NOMO-1 treated with dmso at 0.1 percent for 144 hours (cell line): ENCODE data around the gene HEPACAM.

ENCODE experiments used
- DNase-seq: peaks from one replicate; lab custom pipeline; 2025; ENCODE audit not compliant: unreplicated experiment; lab: John Stamatoyannopoulos, UW

HEPACAM gene

GRCh38 chr11:124899383-124900145, 36.3 kb downstream of the HEPACAM start:
- DNase-seq: no peak

GRCh38 chr11:124898711-124899110, 37.1 kb downstream of the HEPACAM start:
- no peak for DNase-seq

DNA sequence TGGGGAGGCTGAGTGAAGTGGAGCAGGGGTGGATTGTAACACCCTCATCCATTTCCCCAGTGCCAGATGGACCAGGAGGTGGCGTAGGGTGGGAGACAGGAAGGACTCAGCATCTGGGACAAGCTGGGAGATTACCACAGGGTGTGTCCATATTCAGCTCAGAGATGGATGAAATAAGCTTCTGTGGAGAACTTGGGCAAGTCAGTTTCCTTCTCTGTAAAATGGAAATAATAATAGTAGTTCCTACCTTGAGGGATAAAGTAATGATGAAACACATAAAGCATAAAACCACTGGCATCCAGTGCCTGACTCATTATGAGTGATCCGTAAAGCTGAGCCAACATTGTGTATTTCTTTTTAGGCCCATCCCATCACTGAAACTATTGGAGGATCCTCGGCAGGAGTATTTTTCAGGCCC, 37.6 kb downstream of the HEPACAM start:
- no peak for DNase-seq

- DNase-seq: no peak
Observed at GRCh38 chr11:124897674-124898262, 38.1 kb downstream of the HEPACAM start, which contains the start of gene ROBO4. Gene ROBO4, minus strand, starts transcription at chr11:124897865. Its CDS starts 70 bp downstream, at chr11:124897795.

DNA sequence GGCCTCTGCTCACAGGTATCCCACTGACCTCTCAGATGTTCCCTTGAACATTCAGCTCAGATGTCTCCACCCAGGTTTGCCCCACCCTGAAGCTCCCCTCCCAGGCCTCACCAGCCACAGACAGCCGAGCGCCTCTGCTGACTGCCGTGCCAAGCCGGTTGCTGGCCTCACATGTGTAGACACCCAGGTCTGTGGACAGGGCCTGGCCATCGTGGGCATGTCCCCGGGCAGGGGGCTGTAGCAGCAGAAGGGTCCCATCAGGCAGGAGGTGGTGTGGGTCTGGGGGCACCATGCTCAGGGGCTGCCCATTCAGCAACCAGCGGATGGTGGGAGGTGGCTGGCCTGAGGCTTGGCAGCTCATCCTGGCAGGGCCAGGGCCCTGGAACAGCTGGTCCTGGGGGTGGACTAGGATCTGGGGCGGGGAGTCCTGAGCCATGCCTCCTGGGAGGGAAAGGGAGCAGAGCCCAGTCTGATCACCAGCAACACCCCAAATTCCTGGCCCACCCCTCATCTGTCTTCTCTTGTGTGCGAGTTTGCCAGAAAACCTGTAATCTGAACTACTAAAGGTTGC, 38.9 kb downstream of the HEPACAM start:
- no peak for DNase-seq

GRCh38 chr11:124896071-124896750, 39.6 kb downstream of the HEPACAM start:
- DNase-seq: no peak

DNA sequence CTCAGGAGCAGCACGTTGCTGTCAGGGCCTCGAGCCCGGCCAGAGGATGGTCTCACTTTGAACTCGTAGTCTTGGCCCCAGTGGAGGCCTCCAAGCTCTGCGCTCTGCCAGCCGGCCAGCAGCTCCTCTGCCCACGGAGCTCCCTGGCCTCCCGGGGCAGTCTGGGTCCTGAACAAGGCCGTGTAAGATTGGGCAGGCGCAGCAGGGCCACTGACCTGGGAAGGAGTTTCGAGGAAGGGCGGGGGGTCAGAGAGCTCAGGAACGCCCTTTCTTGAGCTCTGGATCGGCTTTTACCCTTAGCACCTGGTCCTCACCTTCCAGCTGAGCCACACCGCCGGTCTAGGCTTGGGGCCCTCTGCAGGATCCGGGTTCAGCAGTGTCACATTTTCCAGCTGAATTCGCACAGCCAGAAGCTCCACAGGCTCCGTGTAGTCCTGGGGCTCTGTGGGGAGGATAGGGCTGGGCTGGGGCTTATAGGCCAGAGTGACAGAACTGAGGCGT, 40.3 kb downstream of the HEPACAM start:
- DNase-seq: no peak

- no peak for DNase-seq
Observed at GRCh38 chr11:124894606-124895430, 41.0 kb downstream of the HEPACAM start.

DNA sequence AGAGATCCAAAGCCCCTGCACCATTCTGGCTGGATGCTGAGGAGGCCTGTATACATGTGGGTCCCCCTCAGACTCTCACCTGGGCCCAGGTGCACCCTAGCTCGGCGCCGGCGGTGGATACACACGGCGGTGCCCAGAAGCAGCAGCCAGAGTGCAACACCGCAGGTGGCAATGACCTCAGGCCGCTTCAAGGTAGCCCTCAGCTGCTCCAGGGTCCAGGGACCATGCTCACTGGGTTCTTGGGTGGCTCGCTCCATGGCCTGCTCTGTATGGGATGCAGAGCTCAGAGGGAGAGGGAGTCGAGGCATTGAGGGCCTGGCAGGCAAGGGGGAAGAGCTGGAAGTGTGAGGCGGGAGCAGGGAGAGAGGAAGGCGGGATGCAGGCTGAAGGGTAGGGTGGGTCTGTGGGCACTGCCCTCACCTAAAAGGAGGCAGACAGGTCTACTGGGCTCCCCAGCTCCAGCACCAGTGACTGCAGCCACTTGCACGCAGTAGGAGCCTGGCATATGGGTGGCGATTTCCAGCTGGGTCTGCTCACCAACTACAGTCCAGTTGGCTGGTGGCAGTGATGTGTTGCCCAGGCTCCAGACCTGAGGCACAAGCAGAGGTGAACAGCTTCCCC, 42.0 kb downstream of the HEPACAM start:
- DNase-seq: no peak

DNA sequence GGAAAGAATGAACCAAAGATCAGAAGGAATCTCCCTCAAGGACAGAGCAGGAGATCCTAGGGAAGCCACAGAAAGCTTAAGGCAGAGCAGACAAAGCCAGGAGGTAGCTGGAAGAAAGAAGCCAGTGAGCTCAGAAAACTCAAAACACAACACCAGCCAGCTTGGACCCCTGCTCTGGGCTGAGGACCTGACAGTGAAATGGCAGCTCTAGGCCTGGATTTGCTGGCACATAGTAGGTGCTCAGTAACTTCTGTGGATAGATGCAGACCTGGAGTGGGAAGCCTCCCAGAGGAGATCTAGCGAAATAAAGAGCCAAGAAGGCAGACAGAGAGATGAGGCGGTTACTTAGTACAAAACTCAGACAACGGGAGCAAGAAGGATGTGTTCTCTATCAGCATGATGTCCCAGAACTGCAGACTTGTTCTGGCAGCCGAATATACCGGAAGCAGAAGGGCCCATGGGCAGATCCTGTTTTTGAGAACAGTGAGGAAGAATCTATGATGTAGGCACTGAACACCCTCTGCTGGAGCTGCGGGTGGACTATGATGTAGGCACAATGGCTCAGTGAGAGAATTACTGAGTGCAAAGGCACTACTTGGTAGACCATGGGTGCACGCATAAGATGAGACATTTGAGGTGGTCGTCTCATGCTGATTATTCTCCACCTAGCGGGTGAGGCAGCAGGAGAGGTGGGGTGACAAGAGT, 42.9 kb downstream of the HEPACAM start:
- no peak for DNase-seq

GRCh38 chr11:124892146-124892545, 43.7 kb downstream of the HEPACAM start:
- no peak for DNase-seq

- no peak for DNase-seq
Observed at GRCh38 chr11:124891373-124891861, 44.4 kb downstream of the HEPACAM start.

DNA sequence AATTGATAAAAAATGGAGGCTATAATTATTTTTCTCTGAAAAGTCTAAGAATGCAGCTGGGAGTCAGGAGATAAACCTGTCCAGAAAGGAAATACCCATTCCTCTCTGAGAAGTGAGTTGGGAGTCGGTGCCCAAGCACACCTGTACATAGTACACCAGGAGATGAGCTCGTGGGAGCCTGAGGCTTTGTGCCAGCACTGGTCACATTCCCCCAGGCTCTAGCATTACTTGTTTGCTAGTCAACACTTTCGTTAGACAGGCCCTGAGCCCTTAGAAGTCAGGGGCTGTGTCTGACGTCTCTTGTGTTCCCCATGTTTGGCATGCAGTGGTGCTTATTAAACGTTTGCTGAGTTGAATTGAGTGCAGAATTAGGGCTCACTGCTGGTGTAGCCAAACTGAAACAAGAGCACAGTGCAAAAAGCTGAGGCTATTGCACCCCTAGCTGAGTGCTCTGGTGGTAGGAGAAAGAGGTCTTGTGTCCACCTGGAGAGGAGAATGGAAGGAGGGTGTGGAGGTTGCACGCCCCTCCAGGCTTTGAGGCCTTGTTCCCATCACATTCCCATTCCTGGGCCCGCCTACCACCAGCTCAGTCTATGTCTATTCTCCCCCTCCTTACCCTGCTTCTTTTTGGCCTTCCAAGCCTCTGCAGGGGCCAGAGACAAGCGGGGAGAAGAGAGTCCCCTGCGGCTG, 45.0 kb downstream of the HEPACAM start:
- DNase-seq: no peak

DNA sequence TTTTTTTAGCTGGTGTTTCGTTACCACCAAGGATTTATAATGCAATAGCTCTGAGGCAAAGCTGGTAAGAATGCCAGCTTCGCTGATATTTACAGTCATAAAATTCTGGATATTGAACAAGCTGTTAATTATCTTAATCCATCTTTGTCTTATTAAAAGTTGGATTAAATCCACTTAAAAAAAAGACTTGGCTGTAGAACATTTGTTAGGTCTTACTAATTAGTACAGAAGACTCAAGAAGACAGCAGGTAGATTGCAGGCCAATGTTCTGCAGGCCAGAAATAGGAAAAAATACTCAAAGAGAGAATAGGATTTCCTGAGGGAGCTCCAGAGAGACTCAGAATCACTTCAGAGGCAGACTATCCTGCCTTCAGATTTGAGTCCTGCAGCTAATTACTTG, 45.7 kb downstream of the HEPACAM start:
- no peak for DNase-seq

GRCh38 chr11:124889191-124890091, 46.4 kb downstream of the HEPACAM start:
- no peak for DNase-seq

- no peak for DNase-seq
Observed at GRCh38 chr11:124887667-124888013, 48.2 kb downstream of the HEPACAM start.

DNA sequence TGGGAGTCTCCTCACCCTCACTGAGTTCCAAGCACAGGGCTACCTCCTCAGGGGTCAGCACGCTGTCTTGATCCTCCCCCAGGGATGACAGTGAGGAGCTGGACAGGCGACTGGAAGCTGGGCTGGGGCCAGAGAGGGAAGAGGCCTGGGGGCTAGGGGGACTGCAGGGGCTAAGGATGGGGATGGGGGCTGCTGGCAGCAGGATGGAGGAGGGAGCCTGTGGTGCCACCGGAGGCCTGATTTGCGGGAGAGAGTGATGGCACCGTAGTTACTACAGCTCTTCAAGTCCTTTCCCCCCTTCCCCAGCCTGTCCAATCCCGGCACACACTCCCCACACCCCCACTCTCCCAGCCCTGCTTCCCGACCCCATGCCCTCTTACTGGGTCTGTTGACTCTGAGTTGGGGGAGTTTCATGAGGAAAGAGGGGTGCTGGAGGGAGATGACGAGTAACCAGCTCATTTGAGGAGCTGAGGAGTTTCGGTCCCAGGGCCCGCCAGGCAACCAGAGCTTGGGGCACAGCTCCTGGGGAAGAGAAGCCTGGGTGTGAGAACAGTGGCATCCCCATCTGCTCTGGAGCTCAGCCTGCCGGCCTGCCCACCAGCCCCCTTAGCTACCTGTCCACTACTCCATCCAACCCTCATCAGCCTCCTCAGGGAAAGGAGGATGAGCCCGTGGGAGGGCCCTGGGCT, 48.7 kb downstream of the HEPACAM start:
- DNase-seq: no peak
